ENCODE results near the gene MTA3.
"Not testable (repeated sequence)": the region's sequence is repeated elsewhere in the genome, so short reads cannot be mapped to it uniquely, and the experiment has no call there.

The MTA3 gene

DNA sequence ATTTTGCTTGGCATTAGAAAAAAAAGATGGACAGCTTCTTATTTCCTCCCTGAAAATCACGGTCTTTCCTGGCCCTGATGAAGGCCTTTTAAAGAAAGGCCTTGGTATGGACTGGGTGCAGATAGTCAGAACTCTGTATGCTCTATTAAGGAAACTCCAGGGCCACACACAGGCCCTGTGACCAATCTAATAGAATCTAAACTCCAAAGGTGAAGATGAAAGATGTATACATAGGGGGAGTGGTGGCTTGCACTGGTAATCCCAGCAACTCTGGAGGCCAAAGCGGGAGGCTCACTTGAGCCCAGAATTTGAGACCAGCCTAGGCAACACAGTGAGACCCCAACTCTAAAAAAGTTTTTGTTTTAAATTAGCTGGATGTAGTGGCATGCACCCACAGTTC lies 158.2 kb downstream of the MTA3 start:
- Histone ChIP-seq H2AFZ (ENCODE audit: low read depth, low read length) (no peak overlapping the region), H3K27ac (ENCODE audit: low read length) (no peak overlapping the region), H4K20me1 (ENCODE audit: insufficient read depth, low read length) (no peaks in the 10 kb centered on the region), H3K4me2 (ENCODE audit: low read length) (no peak overlapping the region), H3K9me3 (ENCODE audit: insufficient read depth, low read length) (no peaks in the 10 kb centered on the region), H3K9ac (ENCODE audit: low read length) (no peak overlapping the region), H3K36me3 (replicated peaks; ENCODE audit: low read depth, low read length) (peaks cover 18% of the 10 kb centered on the region), H3K4me3 (ENCODE audit: low read length) (no peak overlapping the region), H3K4me1 (ENCODE audit: low read length) (peaks cover 39% of the 10 kb centered on the region), H3K27me3 (ENCODE audit: low read depth, low read length) (no peaks in the 10 kb centered on the region), H3K79me2 (ENCODE audit: low read length) (no peaks in the 10 kb centered on the region)
- TF ChIP-seq CTCF (IDR thresholded peaks at IDR 0.05; ENCODE audit: low read depth, low read length), result no peak
- no peak for TF ChIP-seq EZH2phosphoT487 (IDR thresholded peaks at IDR 0.05; ENCODE audit: low read depth)

- not testable (repeated sequence) for H4K20me1 ChIP-seq (ENCODE audit: insufficient read depth, low read length); H3K4me1 ChIP-seq (ENCODE audit: low read length); H3K4me2 ChIP-seq (ENCODE audit: low read length); H3K27ac ChIP-seq (ENCODE audit: low read length); H2AFZ ChIP-seq (ENCODE audit: low read depth, low read length); H3K79me2 ChIP-seq (ENCODE audit: low read length); H3K27me3 ChIP-seq (ENCODE audit: low read depth, low read length); H3K9me3 ChIP-seq (ENCODE audit: insufficient read depth, low read length); H3K4me3 ChIP-seq (ENCODE audit: low read length); H3K9ac ChIP-seq (ENCODE audit: low read length)
- peaks cover 19% of the 10 kb centered on the region for H3K36me3 ChIP-seq (replicated peaks; ENCODE audit: low read depth, low read length)
These were observed 162.9 kb downstream of the MTA3 start for GRCh38 chr2:42731316-42731715.

DNA sequence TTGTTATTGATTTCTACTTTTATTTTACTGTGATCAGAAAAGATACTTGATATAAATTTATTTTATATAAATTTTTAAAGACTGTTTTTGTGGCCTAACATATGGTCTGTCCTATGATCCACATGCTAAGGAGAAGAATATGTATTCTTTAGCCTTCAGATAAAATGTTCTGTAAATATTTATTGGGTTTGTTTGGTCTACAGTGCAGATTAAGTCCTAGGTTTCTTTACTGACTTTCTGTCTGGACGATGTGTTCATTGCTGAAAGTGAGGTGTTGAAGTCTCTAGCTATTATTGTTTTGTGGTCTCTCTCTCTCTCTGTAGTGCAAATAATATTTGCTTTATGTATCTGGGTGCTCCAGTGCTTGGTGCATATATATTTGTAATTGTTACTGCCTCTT lies 165.4 kb downstream of the MTA3 start:
- Histone ChIP-seq H3K27me3 (ENCODE audit: low read depth, low read length) (no peaks in the 10 kb centered on the region), H3K9me3 (ENCODE audit: insufficient read depth, low read length) (peaks cover 7% of the 10 kb centered on the region; the same call in 1 of the 2 replicates), H2AFZ (ENCODE audit: low read depth, low read length) (no peak overlapping the region), H3K4me3 (ENCODE audit: low read length) (no peak overlapping the region), H3K4me1 (ENCODE audit: low read length) (no peaks in the 10 kb centered on the region), H3K4me2 (ENCODE audit: low read length) (no peak overlapping the region), H3K79me2 (ENCODE audit: low read length) (no peaks in the 10 kb centered on the region), H4K20me1 (ENCODE audit: insufficient read depth, low read length) (no peaks in the 10 kb centered on the region), H3K36me3 (replicated peaks; ENCODE audit: low read depth, low read length) (peaks cover 33% of the 10 kb centered on the region), H3K27ac (ENCODE audit: low read length) (no peak overlapping the region), H3K9ac (ENCODE audit: low read length) (no peak overlapping the region)
- TF ChIP-seq CTCF (IDR thresholded peaks at IDR 0.05; ENCODE audit: low read depth, low read length) (no peak), EZH2phosphoT487 (IDR thresholded peaks at IDR 0.05; ENCODE audit: low read depth) (no peak)

DNA sequence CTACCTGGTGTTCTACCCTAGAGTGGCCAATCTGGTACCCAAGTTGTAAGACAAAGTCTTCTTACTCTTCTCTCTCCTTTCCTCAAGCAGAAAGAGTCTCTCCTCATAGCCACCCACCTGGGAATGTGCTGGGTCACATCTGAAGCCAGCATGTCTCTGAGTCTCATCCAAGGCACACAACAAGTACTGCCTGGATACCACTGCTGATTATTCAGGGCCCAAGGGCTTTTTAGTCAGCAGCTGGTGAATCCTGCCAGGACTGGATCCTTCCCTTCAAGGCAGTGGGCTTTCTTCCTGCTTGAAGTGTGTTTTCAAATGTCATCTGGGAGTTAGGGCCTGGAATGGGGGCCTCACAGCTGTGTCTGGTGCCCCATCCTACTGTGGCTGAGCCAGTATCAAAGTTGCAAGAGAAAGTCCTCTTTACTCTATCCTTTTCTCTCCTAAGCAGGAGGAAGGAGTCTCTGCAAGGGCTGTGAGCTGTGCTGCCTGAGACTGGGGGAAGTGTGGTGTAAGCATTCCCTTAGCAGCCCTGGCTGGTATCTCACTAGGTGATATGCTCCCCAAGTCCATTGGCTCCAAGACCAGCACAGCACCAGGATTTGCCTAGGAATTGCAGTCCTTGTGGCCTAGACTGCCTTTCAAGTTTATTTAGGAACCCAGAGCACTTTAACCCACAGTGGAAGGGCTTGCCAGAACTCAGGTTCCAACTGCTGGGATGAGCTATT lies 168.3 kb downstream of the MTA3 start:
- H4K20me1 ChIP-seq (ENCODE audit: insufficient read depth, low read length), result no peaks in the 10 kb centered on the region
- no peaks in the 10 kb centered on the region for H3K79me2 ChIP-seq (ENCODE audit: low read length)
- peaks cover 7% of the 10 kb centered on the region; the same call in 1 of the 2 replicates for H3K9me3 ChIP-seq (ENCODE audit: insufficient read depth, low read length)
- no peak overlapping the region for H3K9ac ChIP-seq (ENCODE audit: low read length)
- H3K36me3 ChIP-seq (replicated peaks; ENCODE audit: low read depth, low read length), result peaks cover 38% of the 10 kb centered on the region
- H2AFZ ChIP-seq (ENCODE audit: low read depth, low read length), result no peak overlapping the region
- no peak overlapping the region for H3K4me2 ChIP-seq (ENCODE audit: low read length)
- TF ChIP-seq CTCF (IDR thresholded peaks at IDR 0.05; ENCODE audit: low read depth, low read length), result no peak
- TF ChIP-seq EZH2phosphoT487 (IDR thresholded peaks at IDR 0.05; ENCODE audit: low read depth), result no peak
- no peaks in the 10 kb centered on the region for H3K4me1 ChIP-seq (ENCODE audit: low read length)
- H3K4me3 ChIP-seq (ENCODE audit: low read length), result no peak overlapping the region
- no peaks in the 10 kb centered on the region for H3K27me3 ChIP-seq (ENCODE audit: low read depth, low read length)
- H3K27ac ChIP-seq (ENCODE audit: low read length), result no peak overlapping the region
